ENCODE data around the gene OR5T2.
"Not testable (repeated sequence)": the region's sequence is repeated elsewhere in the genome, so short reads cannot be mapped to it uniquely, and the experiment has no call there.

OR5T2 gene

DNA sequence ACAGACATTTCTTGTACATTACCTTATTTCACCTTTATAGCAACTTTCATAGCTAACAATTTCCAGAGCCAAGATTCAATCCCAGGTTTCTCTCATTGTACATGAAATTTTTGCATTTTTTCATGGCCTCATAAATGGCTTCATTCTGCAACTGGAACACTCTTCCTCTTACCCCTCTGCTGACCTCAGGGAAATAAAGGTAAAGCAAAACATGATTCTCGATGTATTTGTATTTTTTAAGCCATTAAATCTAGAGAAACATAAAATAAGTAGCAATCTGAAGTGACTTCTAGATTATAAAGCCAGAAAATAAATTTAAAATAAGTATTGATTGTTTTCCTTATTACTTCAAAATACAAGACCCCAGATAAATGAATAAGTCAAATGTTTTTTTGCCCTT lies at the start of gene OR5T2:
OR5T2 (minus strand) TSS at position 101 of the 400 bp plus-strand sequence. CDS start 1,193 bp downstream, outside the sequence.
- no peak for DNase-seq (ENCODE audit: low read depth)

GRCh38 chr11:56273854-56274253 lies 39.8 kb upstream of the OR5T2 start, which contains the start of gene OR5T1:
OR5T1 (plus strand) TSS chr11:56274154; CDS start chr11:56275639, 1,485 bp downstream.
- no peak for DNase-seq (ENCODE audit: low read depth)

DNA sequence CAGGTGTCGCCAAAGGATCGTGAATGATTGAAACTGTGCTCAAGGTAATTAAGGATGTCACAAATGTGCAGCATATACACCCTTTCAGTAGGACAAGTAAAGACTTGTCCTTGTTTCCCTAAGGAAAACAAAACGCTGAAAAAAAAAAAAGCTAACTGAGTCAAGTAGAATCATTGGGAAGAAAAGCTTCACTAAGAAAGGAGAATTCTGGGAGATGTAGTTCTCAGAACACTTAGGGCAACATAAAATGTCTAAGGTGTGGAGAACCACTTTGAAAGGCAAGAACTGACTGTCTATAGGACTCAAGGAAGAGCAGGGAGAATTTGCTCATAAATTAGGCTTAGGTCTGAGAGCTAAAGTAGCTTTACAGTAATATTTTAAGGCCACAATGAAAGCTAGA lies 37.0 kb upstream of the OR5T2 start:
- no peak for DNase-seq (ENCODE audit: low read depth)

- DNase-seq (ENCODE audit: low read depth): no peak
Observed at GRCh38 chr11:56251954-56252353, 17.9 kb upstream of the OR5T2 start, which contains the start of gene OR5T3. OR5T3 (plus strand) TSS chr11:56252254; CDS start chr11:56252254, 0 bp downstream.

- DNase-seq (ENCODE audit: low read depth): not testable (repeated sequence)
Observed at GRCh38 chr11:56219735-56220134, 14.3 kb downstream of the OR5T2 start.

DNA sequence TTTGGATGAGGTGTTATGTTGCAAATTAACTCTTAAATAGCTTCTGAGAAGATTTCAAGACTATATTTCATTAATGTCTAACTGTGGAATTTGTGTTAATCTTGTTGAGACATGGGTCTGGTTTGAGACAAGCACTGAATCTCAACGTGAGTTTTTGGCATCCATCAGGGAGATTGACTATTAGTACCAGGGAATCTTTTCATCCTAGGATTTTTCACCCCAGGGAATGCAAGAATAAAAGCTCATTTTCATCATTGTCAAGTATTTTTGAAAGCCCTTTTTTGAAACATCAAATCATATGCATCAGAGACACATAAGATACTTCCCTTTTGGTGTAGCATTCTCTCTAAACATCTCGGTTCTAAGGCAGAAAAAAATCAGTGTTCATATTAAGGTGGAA lies 19.5 kb downstream of the OR5T2 start:
- DNase-seq (ENCODE audit: low read depth): no peak

- DNase-seq (ENCODE audit: low read depth): no peak
Observed at GRCh38 chr11:56207790-56208189, 26.3 kb downstream of the OR5T2 start.

DNA sequence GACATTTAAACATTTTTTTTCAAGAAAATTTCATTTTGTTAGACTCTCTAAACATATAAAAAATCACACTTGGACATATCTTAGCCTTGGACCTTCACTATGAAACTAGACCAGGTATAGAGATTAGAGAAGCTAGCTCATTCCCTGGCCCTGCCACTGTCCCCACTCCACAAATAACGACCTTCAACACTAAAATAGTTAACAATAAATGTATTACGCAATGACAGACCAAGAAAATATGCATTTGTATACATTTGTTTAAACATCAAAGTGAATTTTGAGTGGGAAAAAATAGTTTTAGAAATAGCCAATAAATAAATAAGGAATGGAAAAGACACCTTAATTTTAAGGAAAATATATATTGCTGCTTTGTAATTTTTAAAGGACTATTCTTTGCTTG lies 36.7 kb downstream of the OR5T2 start:
- no peak for DNase-seq (ENCODE audit: low read depth)

DNA sequence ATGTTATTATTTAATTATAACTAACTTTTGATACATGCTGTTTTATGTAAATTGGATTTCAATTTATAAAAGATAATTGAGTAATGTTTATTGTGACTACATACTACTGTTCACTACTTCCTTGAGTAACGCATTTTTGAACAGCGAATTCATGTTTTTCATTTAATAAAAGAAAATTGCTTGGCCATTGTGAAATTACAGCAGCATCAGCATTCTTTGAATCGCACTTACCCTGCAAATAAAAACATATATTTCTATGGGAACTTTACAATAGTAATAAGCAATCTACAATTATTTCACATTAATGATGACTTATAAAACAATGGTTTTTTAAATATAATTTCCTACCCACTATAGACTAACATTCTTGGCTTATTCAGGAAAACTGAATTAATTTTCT lies 37.4 kb downstream of the OR5T2 start:
- no peak for DNase-seq (ENCODE audit: low read depth)

DNA sequence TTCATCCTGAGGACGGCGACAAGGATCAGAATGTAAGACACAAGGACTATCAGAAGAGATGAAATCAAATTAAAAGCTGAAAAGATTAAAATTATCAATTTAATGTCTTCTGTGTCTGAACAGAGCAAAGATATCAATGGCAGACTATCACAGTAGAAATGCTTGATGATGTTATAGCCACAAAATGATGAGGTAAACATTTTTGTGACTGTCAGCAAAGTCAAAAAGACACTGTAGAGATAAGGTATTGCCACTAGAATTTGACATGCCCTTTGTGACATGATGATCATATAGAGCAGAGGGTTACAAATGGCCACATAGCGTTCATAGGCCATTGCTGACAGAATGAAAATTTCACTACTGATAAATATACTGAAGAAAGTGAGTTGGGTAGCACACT lies 45.5 kb downstream of the OR5T2 start:
- no peak for DNase-seq (ENCODE audit: low read depth)

DNA sequence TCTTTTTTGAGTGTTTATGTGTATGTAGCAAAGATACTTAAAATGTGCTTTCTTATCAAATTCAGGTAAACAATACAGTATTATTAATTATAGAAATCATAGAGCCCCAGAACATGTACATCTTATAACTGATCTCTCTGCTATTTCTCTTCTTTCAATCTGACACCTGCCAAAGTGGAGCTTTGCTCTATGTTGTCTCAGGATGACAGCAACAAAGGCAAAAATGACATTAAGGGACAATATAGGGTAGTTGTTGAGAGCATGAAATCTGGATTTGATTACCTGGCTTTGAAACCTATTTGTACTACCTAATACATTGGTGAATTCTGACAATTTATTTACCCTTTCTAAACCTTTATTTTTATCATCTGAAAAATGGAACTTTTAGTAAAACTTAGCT lies 50.6 kb downstream of the OR5T2 start:
- no peak for DNase-seq (ENCODE audit: low read depth)
